ENCODE results near the gene CTXND1.

Gene CTXND1

DNA sequence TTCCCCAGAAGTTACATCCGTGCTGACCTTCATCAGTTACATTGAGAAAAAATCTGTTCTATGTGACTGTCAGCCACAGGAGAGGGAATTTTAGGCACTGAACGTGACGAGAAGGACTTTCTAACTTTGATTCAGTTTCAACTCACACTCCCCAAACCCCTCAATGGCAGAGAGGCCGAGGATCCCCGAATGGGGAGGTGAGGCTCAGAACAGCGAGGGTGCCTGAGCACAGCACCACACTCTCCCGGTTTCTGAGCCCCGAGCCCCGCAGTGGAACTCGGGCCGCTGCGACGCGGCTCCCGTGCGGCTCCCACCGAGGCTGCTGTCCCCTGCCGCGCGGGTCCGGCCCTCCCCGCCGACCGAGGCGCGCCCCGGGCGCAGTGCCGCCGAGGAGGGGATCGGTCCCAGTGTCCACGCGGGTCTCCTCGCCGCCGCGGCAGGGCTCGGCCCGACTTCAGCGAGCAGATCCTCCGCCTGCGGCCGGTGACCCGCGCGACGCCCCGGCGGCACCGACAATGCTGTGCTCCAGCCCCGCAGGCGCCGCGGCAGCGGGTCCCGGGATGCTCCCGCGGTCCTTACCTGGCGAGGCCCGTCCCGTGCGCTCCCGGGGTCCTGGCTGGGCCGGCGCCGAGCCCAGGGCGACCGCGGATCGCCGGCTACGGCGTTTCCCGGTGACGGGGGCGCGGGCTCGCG lies 439 bp downstream of the CTXND1 start:
- peak; percentile 53 for DNase-seq

DNA sequence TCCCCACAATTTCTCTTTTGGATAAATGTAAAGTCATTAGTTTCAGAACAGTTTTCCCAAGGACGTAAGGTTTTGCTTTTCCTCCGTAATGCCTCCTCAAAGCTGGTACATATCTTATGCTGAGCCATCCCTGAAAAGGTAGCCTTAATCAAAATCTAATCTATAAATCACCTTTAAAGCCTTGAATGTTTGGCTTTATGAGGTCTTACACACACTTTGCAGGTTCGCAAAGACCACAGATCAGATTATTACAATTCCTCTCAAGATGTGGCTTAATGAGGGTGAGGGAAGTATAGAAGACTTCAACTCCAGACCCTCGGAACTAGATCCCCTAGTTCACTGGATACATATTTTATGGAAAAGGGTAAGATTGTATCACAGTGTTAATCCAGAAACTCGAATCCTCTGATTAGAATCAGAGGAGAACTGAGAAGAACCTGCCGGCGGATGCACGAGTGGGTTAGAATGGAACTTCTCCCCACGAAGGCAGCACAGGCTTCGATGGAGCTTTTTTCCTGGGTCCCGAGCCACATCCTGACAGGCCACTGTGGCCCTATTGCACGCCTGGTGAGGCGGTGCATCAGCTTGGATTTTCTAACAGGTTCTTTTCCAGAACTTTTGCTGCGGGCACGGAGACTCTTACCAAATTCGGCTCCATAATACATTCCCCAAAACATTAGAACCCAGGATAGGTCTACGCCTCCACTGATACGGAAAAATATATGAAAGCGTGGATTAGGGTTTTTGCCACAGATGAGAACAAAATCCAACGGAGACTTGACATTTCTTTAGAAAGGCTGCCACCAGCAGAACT lies 1.2 kb downstream of the CTXND1 start:
- DNase-seq: peak; percentile 53

DNA sequence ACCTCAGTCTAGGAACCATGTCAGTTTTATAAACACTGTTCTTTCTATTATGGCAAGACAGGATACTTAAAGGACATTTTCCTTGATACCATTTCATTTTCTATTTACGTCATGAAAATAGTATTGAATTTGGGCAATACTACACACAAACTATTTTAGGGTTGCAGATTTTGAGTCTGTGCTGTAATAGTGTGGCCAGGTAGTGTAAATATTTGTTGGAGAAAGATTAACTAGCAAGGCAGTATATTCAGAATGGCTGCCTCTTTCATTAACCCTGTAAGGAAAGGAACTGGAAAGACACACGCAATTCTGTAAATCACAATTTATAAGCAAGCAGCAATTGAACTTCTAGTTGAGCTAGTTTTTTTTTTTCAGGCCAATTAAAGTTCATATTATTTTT lies 2.0 kb downstream of the CTXND1 start:
- DNase-seq: no peak

DNA sequence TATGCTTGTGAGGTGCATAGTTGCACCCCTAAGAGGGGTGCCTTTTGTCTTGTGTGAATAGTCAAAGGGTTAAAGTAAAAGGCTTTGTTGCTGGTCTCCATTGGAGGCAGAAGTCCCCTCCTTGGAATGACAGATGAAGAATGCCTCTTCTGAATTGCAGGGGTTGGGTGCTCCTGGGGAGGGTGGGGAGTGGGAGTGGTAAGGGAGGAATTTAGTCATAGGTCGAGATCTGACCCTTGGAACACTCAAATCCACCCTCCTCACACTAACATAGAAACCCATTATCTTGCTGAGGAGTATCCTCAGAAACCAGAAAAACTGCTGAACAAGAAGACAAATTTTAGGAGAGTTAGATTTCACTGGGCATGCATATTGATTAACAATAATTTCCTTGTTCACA lies 4.7 kb downstream of the CTXND1 start:
- no peak for DNase-seq

DNA sequence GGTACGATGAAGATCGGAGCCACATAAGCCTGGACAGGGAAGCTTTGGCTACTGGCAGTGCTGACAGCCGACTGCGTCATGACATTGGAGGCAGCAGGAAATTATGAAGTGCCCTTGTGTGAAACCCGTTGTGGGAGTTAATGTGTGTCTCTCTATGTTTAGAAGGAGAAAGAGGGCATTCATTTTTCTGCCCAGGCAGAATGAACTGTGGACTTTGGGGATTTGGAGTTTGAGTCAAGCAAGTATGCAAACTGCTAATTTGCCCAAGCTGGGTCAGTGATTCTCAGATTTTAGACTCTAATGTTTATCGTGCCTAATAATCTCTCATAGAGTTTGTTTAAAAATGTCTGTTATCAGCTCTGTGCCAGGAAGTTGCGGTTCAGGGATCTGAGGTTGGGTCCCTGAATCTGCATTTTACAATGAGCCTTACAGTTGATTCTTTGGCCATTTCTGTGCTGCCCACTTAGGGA lies 5.6 kb downstream of the CTXND1 start:
- DNase-seq: peak; percentile 57

DNA sequence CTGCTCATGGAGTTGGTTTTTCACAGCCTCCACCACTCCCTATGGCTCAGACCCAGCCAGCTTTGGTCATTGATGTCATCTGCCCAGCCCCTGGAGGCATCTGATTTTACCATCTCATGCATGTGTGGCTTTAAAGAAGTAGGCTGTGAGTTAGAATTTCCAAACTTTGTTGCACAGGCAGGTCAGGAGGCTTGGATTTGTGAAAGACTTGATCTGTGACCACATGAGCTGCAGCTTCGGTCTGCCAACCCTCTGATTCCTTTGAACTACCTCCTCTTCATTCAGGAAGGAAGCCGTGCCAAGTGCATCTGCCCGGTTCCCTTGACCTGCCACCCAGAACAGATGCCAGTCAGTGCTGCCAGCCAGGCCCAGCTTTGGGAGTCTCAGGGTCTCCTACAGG lies 9.2 kb downstream of the CTXND1 start:
- DNase-seq: peak; percentile 35

DNA sequence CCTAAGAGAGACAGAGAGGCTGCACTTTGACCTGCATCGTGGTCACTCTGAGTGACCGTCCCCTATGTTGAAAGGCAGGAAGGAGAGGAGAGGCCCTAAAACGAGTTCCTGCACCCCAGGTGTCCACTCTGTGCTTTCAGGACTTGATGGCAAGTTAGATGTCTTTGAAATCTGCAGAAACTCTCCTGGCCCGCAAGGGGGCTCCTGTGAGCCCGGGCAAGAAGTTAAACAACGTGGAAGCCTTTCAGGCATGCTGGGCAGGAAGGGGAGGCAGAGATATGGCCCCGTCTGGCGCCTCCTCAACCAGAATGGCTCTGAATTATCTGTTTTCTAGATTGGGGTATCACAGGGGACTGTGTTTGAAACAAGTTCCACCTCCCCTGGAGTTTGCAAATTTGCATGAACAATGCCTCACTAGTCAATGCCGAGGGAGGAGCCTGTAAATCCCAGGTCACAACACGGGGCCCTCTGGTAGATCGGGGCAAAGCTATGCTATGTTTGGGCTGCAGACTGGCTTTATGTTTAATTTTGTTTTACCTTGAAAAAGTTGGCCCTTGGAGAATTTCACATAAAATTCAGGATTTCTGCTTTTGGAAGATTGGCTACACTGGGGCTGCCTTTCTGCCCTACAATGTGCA lies 9.8 kb downstream of the CTXND1 start:
- DNase-seq: peak; percentile 5

DNA sequence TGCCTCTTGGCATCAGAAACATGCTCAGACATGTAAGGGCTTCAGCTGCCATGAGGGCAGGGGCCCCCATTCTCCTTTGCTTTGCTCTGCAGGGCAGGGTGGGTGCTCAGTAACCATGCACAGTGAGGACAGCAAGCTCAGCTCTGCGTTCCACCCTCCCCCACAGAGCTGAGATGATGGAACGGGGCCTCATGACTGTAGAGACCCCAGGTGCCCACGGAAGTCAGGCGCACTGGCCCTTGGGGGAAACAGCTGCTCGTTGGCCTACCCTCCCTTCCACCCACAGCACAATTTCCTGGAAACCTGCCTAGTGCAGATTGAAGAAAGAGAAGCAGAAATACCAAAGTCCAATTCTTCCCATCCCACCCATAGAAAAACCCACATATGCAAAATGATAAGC lies 10.5 kb downstream of the CTXND1 start:
- DNase-seq: no peak

DNA sequence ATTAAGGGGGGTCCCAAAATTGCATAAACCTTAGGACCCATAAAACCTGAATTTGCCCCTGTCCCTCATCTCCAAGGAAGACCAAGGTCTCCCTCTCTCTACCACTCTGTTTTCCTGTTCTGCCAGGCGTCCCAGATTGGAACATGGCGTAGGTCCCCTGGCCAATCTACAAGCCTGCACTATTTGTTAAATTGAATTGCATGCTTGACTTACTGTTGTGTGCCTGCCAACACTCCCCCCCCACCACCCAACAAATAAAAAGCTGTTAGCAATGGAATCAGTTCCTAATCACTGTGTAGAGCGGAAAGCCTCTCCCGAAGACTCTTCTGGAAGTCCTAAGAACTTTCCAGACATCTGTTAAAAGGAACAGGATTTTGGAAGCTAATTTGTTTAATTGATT lies 11.7 kb downstream of the CTXND1 start:
- peak; percentile 38 for DNase-seq

DNA sequence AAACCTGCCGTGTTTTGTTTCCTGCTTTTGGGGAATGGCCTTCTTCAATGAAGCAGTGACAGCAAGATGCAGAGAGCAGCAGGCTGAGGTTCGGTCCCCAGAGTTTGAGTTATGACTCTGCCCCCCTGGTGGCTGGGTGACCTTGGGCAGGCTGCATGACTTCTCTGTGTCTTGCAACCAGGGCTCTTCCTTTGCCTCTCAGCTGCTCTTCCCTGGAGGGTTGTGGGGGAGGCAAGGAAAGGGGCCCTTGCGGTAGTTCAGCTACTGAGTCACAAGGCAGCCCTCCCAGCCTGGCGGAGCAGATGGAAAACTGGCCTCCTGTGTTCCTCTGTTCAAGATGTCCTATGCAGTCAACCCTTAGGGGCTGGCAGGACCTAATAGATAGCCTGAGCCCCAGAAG lies 17.1 kb downstream of the CTXND1 start:
- DNase-seq: no peak

DNA sequence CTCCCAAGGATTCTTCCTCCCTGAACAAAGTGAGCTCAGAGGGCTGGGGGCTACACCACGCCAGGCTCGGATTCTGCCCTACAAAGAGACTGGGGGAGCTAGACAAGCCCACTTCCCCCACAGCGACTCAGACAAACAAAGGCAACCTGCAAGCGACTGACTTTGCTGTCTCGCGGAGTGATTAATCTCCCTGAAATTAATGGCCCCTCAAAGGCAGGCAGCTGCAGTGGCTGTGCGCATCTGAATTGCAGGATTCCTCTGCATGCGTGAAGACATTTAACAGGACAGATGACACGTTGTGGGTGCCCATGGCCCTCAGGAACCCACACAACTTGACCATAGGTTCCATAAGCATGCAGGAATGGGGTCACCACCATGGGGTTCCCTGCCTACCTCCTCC lies 18.4 kb downstream of the CTXND1 start:
- DNase-seq: no peak

DNA sequence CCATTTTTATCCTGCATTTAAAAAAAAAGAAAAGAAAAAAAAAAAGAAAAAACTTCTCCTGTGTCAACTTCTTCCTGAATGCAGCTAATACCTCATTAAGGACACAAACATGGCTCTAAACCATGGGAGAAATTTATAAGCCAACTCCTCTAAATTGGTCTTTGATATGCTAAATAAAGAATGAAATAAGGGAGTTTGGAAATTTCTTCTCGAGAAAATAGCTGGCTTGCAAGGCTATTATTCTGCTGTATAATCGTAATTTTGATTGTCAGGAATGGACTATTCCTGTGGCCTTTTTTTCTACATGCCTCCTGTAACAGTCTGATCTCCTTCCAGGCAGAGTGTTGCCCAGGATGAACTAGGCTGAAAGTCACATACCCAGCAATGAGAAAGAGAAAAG lies 20.6 kb downstream of the CTXND1 start:
- DNase-seq: no peak

DNA sequence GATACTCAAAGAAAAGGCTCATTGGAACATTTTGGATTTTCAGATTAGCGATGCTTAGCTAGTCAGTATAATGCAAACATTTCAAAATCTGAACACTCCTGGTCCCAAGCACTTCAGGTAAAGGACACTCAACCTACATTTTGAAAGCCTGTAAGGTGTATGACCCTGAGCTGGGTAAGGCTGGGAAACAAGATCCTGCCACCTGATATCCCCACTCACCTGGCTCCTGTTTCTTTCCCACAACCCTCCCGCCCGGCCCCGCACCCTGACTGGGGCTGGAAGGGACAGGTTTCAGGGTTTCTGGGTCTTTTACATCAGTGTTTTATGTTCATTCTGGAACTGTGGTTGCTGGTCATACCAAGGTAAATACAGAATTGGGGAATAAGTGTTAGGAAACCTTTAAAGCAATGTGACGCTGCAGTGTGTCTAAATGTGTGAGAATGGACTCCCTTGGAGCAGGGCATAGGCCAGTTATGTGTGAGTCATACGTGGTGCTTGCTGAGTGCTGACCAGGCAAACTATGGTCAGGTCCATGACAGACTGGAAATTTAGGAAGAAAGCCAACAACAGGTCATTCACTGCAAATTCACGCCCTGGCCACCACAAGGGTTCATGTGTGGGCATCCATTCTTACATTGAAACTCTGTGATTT lies 22.9 kb downstream of the CTXND1 start:
- no peak for DNase-seq

DNA sequence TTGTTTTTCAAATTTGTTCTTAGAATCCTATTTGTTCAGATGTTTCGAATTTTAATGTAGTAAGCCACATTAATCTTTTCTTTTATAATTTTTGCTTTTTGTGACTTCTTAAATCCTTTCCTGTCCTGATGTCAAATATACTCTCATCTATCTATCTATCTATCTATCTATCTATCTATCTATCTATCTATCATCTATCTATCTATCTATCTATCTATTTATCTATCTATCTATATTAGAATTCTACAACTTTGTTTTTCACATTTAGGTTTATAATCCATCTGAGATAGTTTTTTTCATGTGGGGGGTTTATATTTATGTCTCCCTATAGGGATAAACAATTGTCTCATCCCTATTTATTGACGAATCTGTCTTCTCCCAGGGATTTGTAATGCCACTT lies 32.1 kb downstream of the CTXND1 start:
- DNase-seq: no peak

DNA sequence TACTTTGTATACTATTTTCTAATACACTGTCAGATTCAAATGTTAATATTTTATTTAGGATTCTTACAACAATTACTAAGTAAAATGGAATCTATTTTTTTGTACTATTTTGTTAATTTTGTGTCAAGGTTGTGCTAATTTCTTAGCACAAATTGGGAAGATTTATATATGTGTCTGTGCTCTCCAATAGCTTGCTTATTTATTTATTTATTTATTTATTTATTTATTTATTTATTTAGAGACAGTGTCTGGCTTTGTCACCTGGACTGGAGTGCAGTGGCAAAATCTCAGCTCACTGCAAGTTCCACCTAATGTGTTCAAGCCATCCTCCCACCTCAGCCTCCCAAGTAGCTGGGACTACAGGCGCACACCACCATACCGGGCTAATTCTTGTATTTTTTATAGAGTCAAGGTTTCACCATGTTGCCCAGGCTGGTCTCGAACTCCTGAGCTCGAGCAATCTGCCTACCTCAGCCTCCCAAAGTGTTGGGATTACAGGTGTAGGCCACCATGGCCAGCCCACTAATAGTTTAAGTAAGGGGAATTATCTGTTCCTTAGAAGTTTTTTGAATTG lies 34.6 kb downstream of the CTXND1 start:
- DNase-seq: no peak

DNA sequence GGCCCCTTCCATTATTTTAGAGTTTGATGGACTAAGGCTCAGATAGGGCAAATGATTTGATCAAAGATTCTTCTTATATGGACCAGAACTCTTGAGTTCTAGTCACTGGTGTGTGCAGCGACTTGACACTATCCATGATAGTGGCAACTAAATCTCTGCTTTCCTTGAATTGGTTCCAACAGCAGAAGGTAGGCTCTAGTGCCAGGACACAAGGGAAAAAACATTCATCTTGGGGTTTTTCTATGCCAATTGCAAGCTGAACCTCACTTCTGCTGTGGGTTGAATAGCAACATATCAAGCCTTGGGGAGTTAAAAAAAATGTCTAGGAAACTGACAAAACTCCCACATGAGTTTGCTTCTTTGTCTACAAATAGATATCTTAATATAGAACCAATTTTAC lies 35.1 kb downstream of the CTXND1 start:
- DNase-seq: no peak

DNA sequence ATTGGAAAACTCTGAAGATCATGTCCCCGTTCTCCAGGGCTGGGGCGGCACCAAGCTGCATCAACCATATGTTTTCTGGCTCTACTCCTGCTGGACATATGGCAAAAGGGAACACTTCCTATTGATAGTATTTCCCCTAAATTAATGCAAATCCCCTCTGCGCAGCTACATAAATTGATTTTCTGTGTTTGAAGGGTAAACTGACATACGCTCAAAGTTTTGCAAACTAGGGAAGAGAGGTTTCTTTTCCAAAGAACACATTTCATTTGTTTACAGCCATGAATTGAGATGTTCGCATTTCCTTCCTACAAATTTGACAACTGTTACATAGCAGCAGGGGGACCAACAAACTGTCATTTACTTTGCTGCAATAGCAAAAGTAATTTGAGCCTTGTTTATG lies 35.9 kb downstream of the CTXND1 start:
- no peak for DNase-seq

DNA sequence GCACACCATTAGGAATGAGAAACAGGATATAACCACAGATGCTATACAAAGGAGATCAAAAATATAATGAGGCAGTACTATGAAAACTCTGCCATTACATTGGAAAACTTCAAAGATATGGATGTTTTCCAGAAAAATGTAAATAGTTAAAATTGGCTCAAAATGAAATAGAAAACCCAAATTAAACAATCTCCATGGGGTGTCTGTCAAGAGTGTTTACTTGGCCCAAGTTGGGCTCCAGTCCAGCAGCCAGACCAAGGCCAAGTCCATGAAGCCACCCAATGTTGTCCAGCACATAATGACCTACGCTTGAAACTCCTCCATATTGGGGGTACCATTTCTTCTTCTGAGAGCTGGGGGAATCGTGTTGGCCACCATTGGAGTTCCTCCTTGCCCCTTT lies 37.1 kb downstream of the CTXND1 start:
- no peak for DNase-seq

DNA sequence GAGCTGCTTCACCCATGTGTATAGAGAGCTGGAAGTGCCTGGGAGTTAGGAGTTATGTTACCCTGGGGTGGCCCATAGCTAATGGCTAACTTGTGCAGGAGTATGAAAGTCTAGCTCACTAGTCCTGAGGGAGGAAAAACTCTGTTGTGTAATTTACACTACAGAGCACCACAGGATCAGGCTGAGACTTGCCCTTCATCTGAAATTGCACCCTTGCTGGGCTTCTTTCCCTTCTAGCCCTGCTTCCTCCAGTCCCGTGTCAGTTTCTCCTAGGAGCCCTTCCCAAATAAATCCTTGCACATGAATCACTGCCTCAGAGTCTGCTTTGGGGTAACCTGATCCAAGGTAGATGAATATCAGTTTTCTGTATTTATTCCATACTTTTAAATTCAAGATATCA lies 40.0 kb downstream of the CTXND1 start:
- DNase-seq: no peak

DNA sequence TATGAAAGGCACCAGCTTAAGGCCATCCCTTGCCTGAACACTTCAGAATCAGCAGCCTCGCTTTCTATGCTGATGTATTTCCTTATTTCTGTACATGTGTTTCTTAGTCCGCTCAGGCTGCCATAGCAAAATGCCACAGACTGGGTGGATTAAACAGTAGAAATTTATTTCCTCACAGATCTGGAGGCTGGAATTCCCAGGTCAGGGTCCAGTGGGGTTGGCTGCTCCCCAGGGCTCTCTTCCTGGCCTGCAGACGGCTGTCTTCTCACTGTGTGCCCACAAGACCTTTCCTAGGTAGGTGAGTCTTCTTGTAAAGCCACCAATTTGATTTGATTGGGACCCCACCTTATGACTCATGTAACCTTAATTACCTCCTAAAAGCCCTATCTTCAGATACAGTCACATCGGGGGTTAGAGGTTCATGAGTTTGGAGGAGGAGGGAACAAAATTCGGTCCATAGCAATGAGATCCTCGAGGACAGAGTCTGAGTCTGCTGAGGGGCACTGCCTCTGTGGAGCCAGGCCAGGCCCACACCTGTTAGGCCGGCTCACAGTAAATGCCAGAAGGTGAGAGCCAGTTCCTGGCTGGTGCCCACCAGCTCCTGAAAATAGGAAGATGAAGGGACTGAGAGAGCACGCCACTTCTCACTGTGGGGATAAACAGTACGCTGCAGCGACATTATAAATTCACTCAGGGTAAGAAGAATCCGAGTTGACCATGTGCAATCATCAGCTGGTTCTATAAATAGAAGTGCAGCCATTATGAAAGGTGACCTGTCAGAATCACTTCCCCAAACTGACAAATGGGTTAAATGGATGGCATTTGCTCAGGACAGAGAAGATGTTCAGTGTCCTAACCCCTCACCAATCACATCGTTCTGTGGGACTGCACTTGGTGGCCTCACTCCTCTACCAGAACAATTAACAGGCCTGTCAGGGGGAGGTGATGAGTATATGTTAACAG lies 41.1 kb downstream of the CTXND1 start:
- no peak for DNase-seq

DNA sequence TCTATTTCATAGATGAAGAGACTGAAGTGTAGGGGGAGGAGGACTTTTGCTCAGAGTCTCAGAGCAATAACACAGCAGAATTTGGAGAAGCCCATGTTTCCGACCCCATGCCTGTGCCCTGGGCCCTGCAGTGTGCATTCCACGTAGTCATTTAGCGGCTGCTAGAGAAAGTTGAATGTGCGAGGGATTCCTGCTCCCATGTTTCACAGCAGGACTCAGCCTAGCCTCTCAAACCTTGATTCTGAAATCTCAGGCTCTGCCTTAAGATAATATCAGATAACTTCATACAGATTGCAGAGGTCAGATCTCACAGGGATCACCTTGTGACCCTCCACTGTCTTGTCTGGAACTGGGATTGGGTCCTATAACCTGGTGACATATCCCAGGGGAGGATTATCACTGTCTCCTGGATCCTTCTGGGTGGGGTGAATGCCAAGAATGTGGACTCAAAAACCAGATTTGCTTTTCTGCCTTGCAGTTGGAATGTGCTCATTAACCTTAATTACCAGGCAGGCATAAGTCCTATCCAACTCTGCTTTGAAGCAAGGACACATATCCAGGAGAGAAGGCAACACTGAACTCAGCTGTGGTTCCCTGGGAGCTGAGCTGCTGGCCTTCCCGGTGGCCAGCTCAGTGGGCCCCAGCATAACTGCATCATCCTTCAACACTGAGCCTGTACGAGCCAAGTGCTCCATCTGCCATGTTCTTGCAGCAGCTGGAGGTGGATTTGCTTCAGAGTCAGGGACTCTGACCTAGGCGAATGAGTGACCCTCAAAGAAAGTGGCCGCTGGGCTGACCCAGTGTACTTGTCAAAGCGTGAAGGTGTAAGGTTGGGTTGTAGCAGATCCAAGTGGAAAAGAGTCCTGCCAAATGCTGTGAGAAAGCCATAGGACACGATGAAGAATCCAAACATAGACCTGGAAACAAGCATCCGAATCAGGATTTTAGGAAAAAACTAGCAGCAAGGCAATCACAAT lies 43.0 kb downstream of the CTXND1 start:
- no peak for DNase-seq
